Activated CD8-positive, alpha-beta memory T cell treated with anti-CD3 and anti-CD28 coated beads, Interleukin-2, amount 50 U/mL, for 48 hours (primary cell): ENCODE measurements around the gene CCDC137.
"Not testable (repeated sequence)": the region's sequence is repeated elsewhere in the genome, so short reads cannot be mapped to it uniquely, and the experiment has no call there.

Experiments
- DNase-seq: peaks from one replicate; pipeline ENCODE4 v3.0.0-alpha.2; 2020

Gene CCDC137

GRCh38 chr17:81666342-81667191 is at the start of gene CCDC137, which contains the start of gene OXLD1:
CCDC137 (plus strand) TSS chr17:81666737; CDS start chr17:81666767, 30 bp downstream.
OXLD1 (minus strand) TSS chr17:81666605; CDS start chr17:81666577, 28 bp downstream.
- peak; percentile 95 for DNase-seq

GRCh38 chr17:81616877-81617276 is 49.7 kb upstream of the CCDC137 start:
- no peak for DNase-seq

GRCh38 chr17:81618307-81618706 is 48.2 kb upstream of the CCDC137 start:
- DNase-seq = not testable (repeated sequence)

- DNase-seq = no peak
Measured at GRCh38 chr17:81621494-81622130, 44.9 kb upstream of the CCDC137 start.

GRCh38 chr17:81630274-81630673 is 36.3 kb upstream of the CCDC137 start:
- DNase-seq = no peak

GRCh38 chr17:81631482-81631881 is 35.1 kb upstream of the CCDC137 start:
- no peak for DNase-seq

GRCh38 chr17:81635431-81635830 is 31.1 kb upstream of the CCDC137 start:
- no peak for DNase-seq

- no peak for DNase-seq
Measured at GRCh38 chr17:81635973-81636504, 30.5 kb upstream of the CCDC137 start.

- DNase-seq = peak; percentile 98
Measured at GRCh38 chr17:81636505-81637288, 29.8 kb upstream of the CCDC137 start, which contains the start of the genes NPLOC4 and TSPAN10. NPLOC4 (minus strand) TSS chr17:81637112; CDS start chr17:81636930, 182 bp downstream. TSPAN10 (plus strand) TSS chr17:81637196; CDS start chr17:81642413, 5,217 bp downstream.

GRCh38 chr17:81638683-81639082 is 27.9 kb upstream of the CCDC137 start:
- no peak for DNase-seq

GRCh38 chr17:81640011-81640410 is 26.5 kb upstream of the CCDC137 start:
- no peak for DNase-seq

GRCh38 chr17:81641825-81642489 is 24.6 kb upstream of the CCDC137 start:
- DNase-seq = no peak

GRCh38 chr17:81644496-81644895 is 22.0 kb upstream of the CCDC137 start:
- no peak for DNase-seq

- DNase-seq = no peak
Measured at GRCh38 chr17:81644976-81645952, 21.3 kb upstream of the CCDC137 start.

GRCh38 chr17:81646869-81647600 is 19.5 kb upstream of the CCDC137 start:
- no peak for DNase-seq

- DNase-seq = no peak
Measured at GRCh38 chr17:81647640-81648012, 18.9 kb upstream of the CCDC137 start.

- no peak for DNase-seq
Measured at GRCh38 chr17:81648013-81648706, 18.4 kb upstream of the CCDC137 start.

- no peak for DNase-seq
Measured at GRCh38 chr17:81648707-81649085, 17.8 kb upstream of the CCDC137 start.

- no peak for DNase-seq
Measured at GRCh38 chr17:81650951-81651350, 15.6 kb upstream of the CCDC137 start.

GRCh38 chr17:81651692-81652091 is 14.8 kb upstream of the CCDC137 start:
- DNase-seq = no peak
